ENCODE measurements around the gene C17orf75. TPM values are rescaled to one million over a fixed set of nuclear protein-coding genes. Genes with fewer than 3 reads are reported as not detected.

The C17orf75 gene
- total and polyA plus RNA-seq, 2 of the 4 experiments (the other 2 are of a cell fraction): 11.5 to 16.1 TPM

DNA sequence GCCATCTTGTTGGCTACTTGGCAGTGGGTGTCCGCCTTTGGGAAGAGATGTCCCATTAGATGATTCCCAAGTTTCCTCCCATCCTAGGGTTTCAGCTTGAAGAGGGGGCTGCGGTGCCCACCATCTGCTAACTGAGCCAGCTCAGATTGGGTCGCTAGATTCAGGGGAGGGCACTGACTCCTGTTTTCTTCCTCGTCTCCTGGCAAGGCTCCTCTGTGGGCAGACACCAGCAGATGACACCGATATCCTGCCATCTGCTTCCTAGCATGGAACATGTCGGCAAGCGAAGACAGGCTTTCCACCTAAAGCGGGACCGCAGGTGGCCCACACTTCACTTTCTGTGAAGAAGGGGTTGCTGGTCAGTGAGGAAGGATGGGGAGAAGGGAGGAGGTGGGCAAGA is 27.3 kb downstream of the C17orf75 start:
- H3K23ac ChIP-seq (ENCODE audit: low read depth, low read length): no peak overlapping the region
- H4K8ac ChIP-seq (ENCODE audit: low read depth in 2 of 2, low read length in 2 of 2): no peak overlapping the region
- H3K4ac ChIP-seq (ENCODE audit: low read depth, low read length): no peak overlapping the region
- intact Hi-C loops (cut with micrococcal nuclease): loop anchor here (5.0 kb wide), 1 partner anchor 307 kb away; the partner anchor contains the start of gene LRRC37B
- H3K27me3 ChIP-seq (ENCODE audit: control insufficient read depth, insufficient read depth, low read length): peaks cover 36% of the 10 kb centered on the region
- ChIA-PET CTCF (no interaction called here), POLR2A (ENCODE audit: unreplicated experiment) (no interaction called here)
- H3K9ac ChIP-seq (ENCODE audit: low read depth, low read length): no peak overlapping the region
- no peak overlapping the region for H3K56ac ChIP-seq (ENCODE audit: extremely low read depth, insufficient read depth, low read length)
- no peak overlapping the region for H3K4me3 ChIP-seq (ENCODE audit: insufficient read depth, low read depth, low read length)
- no peaks in the 10 kb centered on the region for H3K9me1 ChIP-seq (ENCODE audit: insufficient read depth, low read length)
- H3K4me2 ChIP-seq (ENCODE audit: low read depth, low read length): no peak overlapping the region
- H3K79me1 ChIP-seq (ENCODE audit: low read depth in 1 of 2, low read length in 2 of 2): no peaks in the 10 kb centered on the region
- peak overlapping the region; percentile 50 for H2AK9ac ChIP-seq (replicated peaks; ENCODE audit: low read depth, low read length, poor library complexity)
- TF ChIP-seq, protein P1, sequence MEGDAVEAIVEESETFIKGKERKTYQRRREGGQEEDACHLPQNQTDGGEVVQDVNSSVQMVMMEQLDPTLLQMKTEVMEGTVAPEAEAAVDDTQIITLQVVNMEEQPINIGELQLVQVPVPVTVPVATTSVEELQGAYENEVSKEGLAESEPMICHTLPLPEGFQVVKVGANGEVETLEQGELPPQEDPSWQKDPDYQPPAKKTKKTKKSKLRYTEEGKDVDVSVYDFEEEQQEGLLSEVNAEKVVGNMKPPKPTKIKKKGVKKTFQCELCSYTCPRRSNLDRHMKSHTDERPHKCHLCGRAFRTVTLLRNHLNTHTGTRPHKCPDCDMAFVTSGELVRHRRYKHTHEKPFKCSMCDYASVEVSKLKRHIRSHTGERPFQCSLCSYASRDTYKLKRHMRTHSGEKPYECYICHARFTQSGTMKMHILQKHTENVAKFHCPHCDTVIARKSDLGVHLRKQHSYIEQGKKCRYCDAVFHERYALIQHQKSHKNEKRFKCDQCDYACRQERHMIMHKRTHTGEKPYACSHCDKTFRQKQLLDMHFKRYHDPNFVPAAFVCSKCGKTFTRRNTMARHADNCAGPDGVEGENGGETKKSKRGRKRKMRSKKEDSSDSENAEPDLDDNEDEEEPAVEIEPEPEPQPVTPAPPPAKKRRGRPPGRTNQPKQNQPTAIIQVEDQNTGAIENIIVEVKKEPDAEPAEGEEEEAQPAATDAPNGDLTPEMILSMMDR (conservative IDR thresholded peaks at IDR 0.05; ENCODE audit: low read depth, low read length): no peak
- TF ChIP-seq MXI1 (IDR thresholded peaks at IDR 0.05; ENCODE audit: borderline replicate concordance, low read depth, low read length): no peak
- TF ChIP-seq CHD1 (IDR thresholded peaks at IDR 0.05; ENCODE audit: low read depth, low read length): no peak
- no peak for TF ChIP-seq NFE2L2 (IDR thresholded peaks at IDR 0.05; ENCODE audit: low read depth, low read length)
- no peak for TF ChIP-seq FOS (IDR thresholded peaks at IDR 0.05; ENCODE audit: low read depth, low read length)
- no peak for TF ChIP-seq RFX5 (IDR thresholded peaks at IDR 0.05; ENCODE audit: low read depth, low read length)
- TF ChIP-seq CEBPB (IDR thresholded peaks at IDR 0.05; ENCODE audit: low read depth, low read length): no peak
- no peak for TF ChIP-seq SMC3 (IDR thresholded peaks at IDR 0.05; ENCODE audit: low read depth, low read length)
- no peak for TF ChIP-seq RCOR1 (IDR thresholded peaks at IDR 0.05; ENCODE audit: insufficient replicate concordance, low read length)
- no peak for TF ChIP-seq ELK1 (IDR thresholded peaks at IDR 0.05; ENCODE audit: borderline replicate concordance, low read depth, low read length)
- no peak for TF ChIP-seq RAD21 (IDR thresholded peaks at IDR 0.05; ENCODE audit: low read length)
- no peak for TF ChIP-seq BHLHE40 (IDR thresholded peaks at IDR 0.05; ENCODE audit: low read depth, low read length)
- no peak for TF ChIP-seq MAZ (IDR thresholded peaks at IDR 0.05; ENCODE audit: borderline replicate concordance, low read depth, low read length)
- TF ChIP-seq POLR2A (IDR thresholded peaks at IDR 0.05; ENCODE audit: low read depth, low read length): no peak
- no peak for TF ChIP-seq USF2 (IDR thresholded peaks at IDR 0.05; ENCODE audit: low read depth, low read length)
- no peak for TF ChIP-seq MAFK (IDR thresholded peaks at IDR 0.05; ENCODE audit: low read depth, low read length)
- 71% methylated on average over 4 of the region's 9 CpGs; no CpG with 5 or more reads in 1 of the 2 experiments for WGBS, 2 experiments (ENCODE audit: extremely low coverage in 2 of 2, insufficient read length in 1 of 2)
- H2BK20ac ChIP-seq (ENCODE audit: low read depth, low read length): no peak overlapping the region
- no peak overlapping the region for H2BK15ac ChIP-seq (ENCODE audit: low read depth, low read length)
- dilution Hi-C loops (cut with HindIII; ENCODE audit: low sequenced_read_pairs, unreplicated experiment): no loop called here
- in situ Hi-C loops (cut with MboI; ENCODE audit: low sequenced_read_pairs): no loop called here
- H3K27ac ChIP-seq (ENCODE audit: insufficient read depth, low read length): no peak overlapping the region
- H2BK5ac ChIP-seq (ENCODE audit: low read depth, low read length, poor library complexity, severe bottlenecking): no peak overlapping the region
- no peak overlapping the region for H3K18ac ChIP-seq (ENCODE audit: low read depth, low read length)
- BruUV-seq (replicated peaks): no TSS peak
- H4K5ac ChIP-seq (ENCODE audit: low read depth, low read length): no peak overlapping the region
- H4K91ac ChIP-seq (ENCODE audit: insufficient read depth, low read depth, low read length): no peak overlapping the region
- DNase-seq (no peak), ATAC-seq (ENCODE audit: low read depth) (no peak)
- no peaks in the 10 kb centered on the region for H4K20me1 ChIP-seq (ENCODE audit: insufficient read depth, low read length)
- H3K36me3 ChIP-seq (ENCODE audit: control insufficient read depth, insufficient read depth, low read length): no peaks in the 10 kb centered on the region
- no peak overlapping the region for H2AK5ac ChIP-seq (ENCODE audit: low read depth, low read length)
- peak overlapping the region; percentile 63 for H2AFZ ChIP-seq (replicated peaks; ENCODE audit: low read length, poor library complexity)
- H2BK120ac ChIP-seq (ENCODE audit: low read depth, low read length): no peak overlapping the region
- H3K9me3 ChIP-seq (ENCODE audit: control insufficient read depth, insufficient read depth, low read length): no peaks in the 10 kb centered on the region
- H3K14ac ChIP-seq (replicated peaks; ENCODE audit: low read depth, low read length): no peak overlapping the region
- H3K4me1 ChIP-seq (ENCODE audit: control insufficient read depth, insufficient read depth, low read length): no peaks in the 10 kb centered on the region
